GM12878 (cell line): Measurements from ENCODE around the gene ANKRD6. TPM values are rescaled to one million over a fixed set of nuclear protein-coding genes. Genes with fewer than 3 reads are reported as not detected.

Source experiments
- BMI1 ChIP-seq: fragments of 450-650 bp; IDR thresholded peaks from 2 replicates; pipeline ENCODE4 v1.6.1; 2016; ENCODE audit warnings: mild to moderate bottlenecking, moderate library complexity, borderline replicate concordance
- CREB1 ChIP-seq: IDR thresholded peaks from 2 replicates; pipeline ENCODE4 v1.6.1; 2012; ENCODE audit warnings: low read depth, mild to moderate bottlenecking, inconsistent platforms
- GABPA ChIP-seq: IDR thresholded peaks from 2 replicates; pipeline ENCODE4 v1.6.1; 2014; ENCODE audit warnings: antibody characterized with exemption, low read depth, mild to moderate bottlenecking, inconsistent platforms
- GATAD2B ChIP-seq: fragments of 450-650 bp; conservative IDR thresholded peaks from 2 replicates; pipeline ENCODE4 v1.6.1; 2017; ENCODE audit warnings: low read depth, mild to moderate bottlenecking, moderate library complexity
- HDAC6 ChIP-seq: fragments of 200-600 bp; sonication (generic); IDR thresholded peaks from one replicate; pipeline ENCODE4 v1.8.0; 2017; ENCODE audit warnings: antibody characterized with exemption; ENCODE audit not compliant: unreplicated experiment
- IKZF1 ChIP-seq: fragments of 450-650 bp; conservative IDR thresholded peaks from 2 replicates; pipeline ENCODE4 v1.6.1; 2017; ENCODE audit warnings: antibody characterized with exemption, mild to moderate bottlenecking
- MEF2A ChIP-seq: IDR thresholded peaks from 2 replicates; pipeline ENCODE4 v1.6.1; 2011; ENCODE audit warnings: low read depth, mild to moderate bottlenecking, low read length, moderate library complexity; ENCODE audit not compliant: insufficient read depth
- NFXL1 ChIP-seq: fragments of 450-650 bp; IDR thresholded peaks from 2 replicates; pipeline ENCODE4 v1.6.1; 2017; ENCODE audit warnings: antibody characterized with exemption, mild to moderate bottlenecking, borderline replicate concordance
- PAX8 ChIP-seq: fragments of 450-650 bp; IDR thresholded peaks from 2 replicates; pipeline ENCODE4 v1.6.1; 2017; ENCODE audit warnings: mild to moderate bottlenecking, moderate library complexity
- PML ChIP-seq: IDR thresholded peaks from 2 replicates; pipeline ENCODE4 v1.6.1; 2012; ENCODE audit warnings: low read length, inconsistent platforms
- POLR2A ChIP-seq: IDR thresholded peaks from 2 replicates; pipeline ENCODE4 v1.6.1; 2011; ENCODE audit warnings: low read depth, mild to moderate bottlenecking, low read length
- POLR2AphosphoS2 ChIP-seq: IDR thresholded peaks from 2 replicates; pipeline ENCODE4 v1.6.1; 2011; ENCODE audit warnings: low read depth, mild to moderate bottlenecking, low read length, improper control_type of control experiment, moderate library complexity
- SMC3 ChIP-seq: IDR thresholded peaks from 2 replicates; pipeline ENCODE4 v1.6.1; 2011; ENCODE audit warnings: low read length, improper control_type of control experiment, borderline replicate concordance
- SREBF1 ChIP-seq: IDR thresholded peaks from 2 replicates; pipeline ENCODE4 v1.6.1; 2012; ENCODE audit warnings: mild to moderate bottlenecking, low read length
- TBL1XR1 ChIP-seq: IDR thresholded peaks from 2 replicates; pipeline ENCODE4 v1.6.1; 2012; ENCODE audit warnings: low read depth, low read length, improper control_type of control experiment
- ZNF24 ChIP-seq: fragments of 450-650 bp; IDR thresholded peaks from 2 replicates; pipeline ENCODE4 v1.6.1; 2017; ENCODE audit warnings: antibody characterized with exemption, mild to moderate bottlenecking
- polyA plus RNA-seq, 11 experiments: library from polyadenylated mRNA; depleted of rRNA in 4 of 11; unstranded in 6 of 11; stranded (reverse) in 5 of 11; fragments of >200 nt; fragmentation: Nextera tagmentation in 4 of 11; fragmentation: Illumina TruSeq in 1 of 11; extraction: Ambion mirVana in 4 of 11; extraction: Trizol in 1 of 11; gene quantifications; 1 replicate in 1 of 11; 2 replicates in 10 of 11; pipeline versions ENCODE4 v1.2.1 to v1.2.3, GENCODE V29; 2011 to 2016; ENCODE audit warnings: inconsistent platforms in 2 of 11, missing spikeins in 2 of 11, low read depth in 1 of 11
- total RNA-seq, 4 experiments: library from RNA; depleted of rRNA in 3 of 4; stranded (reverse); fragments of >200 nt in 3 of 4; fragmentation: Illumina TruSeq in 1 of 4; extraction: Trizol in 1 of 4; gene quantifications; 2 replicates each; pipeline versions ENCODE4 v1.2.1 to v1.2.3, GENCODE V29; 2013 to 2021
- TF ChIP-seq, protein P1 (sequence below): IDR thresholded peaks from 2 replicates; pipeline ENCODE4 v1.6.1; 2012; ENCODE audit warnings: improper control_type of control experiment, low read depth, low read length; ENCODE audit not compliant: insufficient replicate concordance
- TF ChIP-seq, protein P2 (sequence below): fragments of 450-650 bp; IDR thresholded peaks from 2 replicates; pipeline ENCODE4 v1.6.1; 2016; ENCODE audit warnings: mild to moderate bottlenecking
- TF ChIP-seq, protein P3 (sequence below): IDR thresholded peaks from 2 replicates; pipeline ENCODE4 v1.6.1; 2012; ENCODE audit warnings: low read depth, low read length, improper control_type of control experiment

Gene ANKRD6
- total and polyA plus RNA-seq, 10 of the 15 experiments (the other 5 are each of a cell fraction or from before 2014, with no cell fraction given), result 0.03 to 0.90 (median 0.38) TPM

DNA sequence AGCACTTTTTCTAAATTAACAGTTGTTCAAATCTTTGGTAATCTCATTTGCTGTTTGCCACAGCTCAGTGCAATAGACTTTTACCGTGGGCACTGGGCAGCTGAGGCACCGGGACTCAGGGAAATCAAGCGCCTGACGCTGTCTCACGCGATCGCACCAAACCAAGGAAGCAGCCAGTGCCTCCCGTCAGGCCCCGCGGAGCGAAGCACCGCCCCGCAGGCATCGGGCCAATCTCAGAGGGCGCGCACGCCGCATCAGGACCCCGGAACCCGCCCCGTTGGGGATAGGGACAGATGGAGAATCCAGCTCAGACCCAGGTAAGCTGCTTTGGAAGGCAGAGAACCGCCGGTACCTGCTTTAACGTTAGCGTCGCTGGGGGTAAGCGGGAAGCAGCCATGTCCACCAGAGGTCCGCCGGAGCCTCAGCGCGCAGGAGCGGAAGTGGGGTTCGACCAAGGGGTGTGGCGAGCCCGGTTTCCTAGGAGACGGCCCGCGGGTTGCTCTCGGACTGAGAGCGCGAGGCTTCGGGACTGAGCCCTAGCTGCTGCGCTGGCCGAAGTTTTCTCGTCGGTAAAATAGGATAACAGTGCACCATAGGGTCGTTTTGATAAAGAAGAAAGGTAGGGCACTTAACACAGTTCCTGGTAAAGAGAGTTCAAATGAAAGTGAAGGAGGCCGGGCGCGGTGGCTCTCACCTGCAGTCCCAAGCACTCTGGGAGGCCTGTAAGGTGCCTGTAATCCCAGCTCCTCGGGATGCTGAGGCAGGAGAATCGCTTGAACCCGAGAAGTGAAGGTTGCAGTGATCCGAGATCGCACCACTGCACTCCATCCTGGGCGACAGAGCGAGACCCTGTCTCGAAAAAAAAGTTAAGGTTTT is 205.6 kb downstream of the ANKRD6 start, which contains the start of gene LYRM2 (continued):
- TF ChIP-seq, protein P1, sequence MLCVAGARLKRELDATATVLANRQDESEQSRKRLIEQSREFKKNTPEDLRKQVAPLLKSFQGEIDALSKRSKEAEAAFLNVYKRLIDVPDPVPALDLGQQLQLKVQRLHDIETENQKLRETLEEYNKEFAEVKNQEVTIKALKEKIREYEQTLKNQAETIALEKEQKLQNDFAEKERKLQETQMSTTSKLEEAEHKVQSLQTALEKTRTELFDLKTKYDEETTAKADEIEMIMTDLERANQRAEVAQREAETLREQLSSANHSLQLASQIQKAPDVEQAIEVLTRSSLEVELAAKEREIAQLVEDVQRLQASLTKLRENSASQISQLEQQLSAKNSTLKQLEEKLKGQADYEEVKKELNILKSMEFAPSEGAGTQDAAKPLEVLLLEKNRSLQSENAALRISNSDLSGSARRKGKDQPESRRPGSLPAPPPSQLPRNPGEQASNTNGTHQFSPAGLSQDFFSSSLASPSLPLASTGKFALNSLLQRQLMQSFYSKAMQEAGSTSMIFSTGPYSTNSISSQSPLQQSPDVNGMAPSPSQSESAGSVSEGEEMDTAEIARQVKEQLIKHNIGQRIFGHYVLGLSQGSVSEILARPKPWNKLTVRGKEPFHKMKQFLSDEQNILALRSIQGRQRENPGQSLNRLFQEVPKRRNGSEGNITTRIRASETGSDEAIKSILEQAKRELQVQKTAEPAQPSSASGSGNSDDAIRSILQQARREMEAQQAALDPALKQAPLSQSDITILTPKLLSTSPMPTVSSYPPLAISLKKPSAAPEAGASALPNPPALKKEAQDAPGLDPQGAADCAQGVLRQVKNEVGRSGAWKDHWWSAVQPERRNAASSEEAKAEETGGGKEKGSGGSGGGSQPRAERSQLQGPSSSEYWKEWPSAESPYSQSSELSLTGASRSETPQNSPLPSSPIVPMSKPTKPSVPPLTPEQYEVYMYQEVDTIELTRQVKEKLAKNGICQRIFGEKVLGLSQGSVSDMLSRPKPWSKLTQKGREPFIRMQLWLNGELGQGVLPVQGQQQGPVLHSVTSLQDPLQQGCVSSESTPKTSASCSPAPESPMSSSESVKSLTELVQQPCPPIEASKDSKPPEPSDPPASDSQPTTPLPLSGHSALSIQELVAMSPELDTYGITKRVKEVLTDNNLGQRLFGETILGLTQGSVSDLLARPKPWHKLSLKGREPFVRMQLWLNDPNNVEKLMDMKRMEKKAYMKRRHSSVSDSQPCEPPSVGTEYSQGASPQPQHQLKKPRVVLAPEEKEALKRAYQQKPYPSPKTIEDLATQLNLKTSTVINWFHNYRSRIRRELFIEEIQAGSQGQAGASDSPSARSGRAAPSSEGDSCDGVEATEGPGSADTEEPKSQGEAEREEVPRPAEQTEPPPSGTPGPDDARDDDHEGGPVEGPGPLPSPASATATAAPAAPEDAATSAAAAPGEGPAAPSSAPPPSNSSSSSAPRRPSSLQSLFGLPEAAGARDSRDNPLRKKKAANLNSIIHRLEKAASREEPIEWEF, result no peak
- 0 out of 2 replicates have a peak, but pooled peaks have one; percentile 25 for TF ChIP-seq GABPA
- TF ChIP-seq POLR2A, result peak; percentile 96
- TF ChIP-seq HDAC6, result no peak
- TF ChIP-seq CREB1, result peak; percentile 65
- TF ChIP-seq ZNF24, result no peak
- peak; percentile 70 for TF ChIP-seq IKZF1
- TF ChIP-seq SMC3, result no peak
- TF ChIP-seq TBL1XR1, result no peak
- peak; percentile 61; the same call in 1 of the 2 replicates for TF ChIP-seq BMI1
- peak; percentile 96; the same call in 1 of the 2 replicates for TF ChIP-seq POLR2AphosphoS2
- peak; percentile 77; the same call in 1 of the 2 replicates for TF ChIP-seq GATAD2B
- TF ChIP-seq PML, result peak; percentile 98
- no peak for TF ChIP-seq MEF2A
- no peak for TF ChIP-seq PAX8
- TF ChIP-seq, protein P2, sequence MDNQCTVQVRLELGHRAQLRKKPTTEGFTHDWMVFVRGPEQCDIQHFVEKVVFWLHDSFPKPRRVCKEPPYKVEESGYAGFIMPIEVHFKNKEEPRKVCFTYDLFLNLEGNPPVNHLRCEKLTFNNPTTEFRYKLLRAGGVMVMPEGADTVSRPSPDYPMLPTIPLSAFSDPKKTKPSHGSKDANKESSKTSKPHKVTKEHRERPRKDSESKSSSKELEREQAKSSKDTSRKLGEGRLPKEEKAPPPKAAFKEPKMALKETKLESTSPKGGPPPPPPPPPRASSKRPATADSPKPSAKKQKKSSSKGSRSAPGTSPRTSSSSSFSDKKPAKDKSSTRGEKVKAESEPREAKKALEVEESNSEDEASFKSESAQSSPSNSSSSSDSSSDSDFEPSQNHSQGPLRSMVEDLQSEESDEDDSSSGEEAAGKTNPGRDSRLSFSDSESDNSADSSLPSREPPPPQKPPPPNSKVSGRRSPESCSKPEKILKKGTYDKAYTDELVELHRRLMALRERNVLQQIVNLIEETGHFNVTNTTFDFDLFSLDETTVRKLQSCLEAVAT, result peak; percentile 50; the same call in 1 of the 2 replicates
- TF ChIP-seq, protein P3, sequence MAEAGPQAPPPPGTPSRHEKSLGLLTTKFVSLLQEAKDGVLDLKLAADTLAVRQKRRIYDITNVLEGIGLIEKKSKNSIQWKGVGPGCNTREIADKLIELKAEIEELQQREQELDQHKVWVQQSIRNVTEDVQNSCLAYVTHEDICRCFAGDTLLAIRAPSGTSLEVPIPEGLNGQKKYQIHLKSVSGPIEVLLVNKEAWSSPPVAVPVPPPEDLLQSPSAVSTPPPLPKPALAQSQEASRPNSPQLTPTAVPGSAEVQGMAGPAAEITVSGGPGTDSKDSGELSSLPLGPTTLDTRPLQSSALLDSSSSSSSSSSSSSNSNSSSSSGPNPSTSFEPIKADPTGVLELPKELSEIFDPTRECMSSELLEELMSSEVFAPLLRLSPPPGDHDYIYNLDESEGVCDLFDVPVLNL, result no peak
- no peak for TF ChIP-seq SREBF1
- no peak for TF ChIP-seq NFXL1
